Suppressor macrophage (primary cell): ENCODE results near the gene SNTA1.
"Not testable (repeated sequence)": the region's sequence is repeated elsewhere in the genome, so short reads cannot be mapped to it uniquely, and the experiment has no call there.

Experiments used
- DNase-seq, 4 experiments: peaks; one replicate each; pipeline ENCODE4 v3.0.0-alpha.2; 2020 to 2022

Gene SNTA1

DNA sequence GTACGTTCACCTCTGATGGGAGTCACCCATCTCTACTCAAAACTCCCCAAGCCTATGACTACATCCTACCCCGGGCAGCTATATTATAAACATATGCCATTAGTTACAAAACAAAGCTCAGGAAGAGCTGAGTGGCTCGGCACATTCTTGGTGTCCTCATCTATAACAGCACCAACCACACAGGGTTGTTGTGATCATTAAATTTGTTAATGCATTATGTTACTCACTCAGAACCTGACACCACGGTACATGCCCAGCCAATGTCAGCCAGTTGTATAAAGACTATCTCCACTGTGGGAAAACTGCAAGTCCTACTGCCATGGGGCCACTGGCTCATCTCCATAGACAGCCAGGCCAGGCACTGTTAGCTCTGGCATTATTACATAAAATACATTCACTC is 50.0 kb downstream of the SNTA1 start:
- DNase-seq = no peak

DNA sequence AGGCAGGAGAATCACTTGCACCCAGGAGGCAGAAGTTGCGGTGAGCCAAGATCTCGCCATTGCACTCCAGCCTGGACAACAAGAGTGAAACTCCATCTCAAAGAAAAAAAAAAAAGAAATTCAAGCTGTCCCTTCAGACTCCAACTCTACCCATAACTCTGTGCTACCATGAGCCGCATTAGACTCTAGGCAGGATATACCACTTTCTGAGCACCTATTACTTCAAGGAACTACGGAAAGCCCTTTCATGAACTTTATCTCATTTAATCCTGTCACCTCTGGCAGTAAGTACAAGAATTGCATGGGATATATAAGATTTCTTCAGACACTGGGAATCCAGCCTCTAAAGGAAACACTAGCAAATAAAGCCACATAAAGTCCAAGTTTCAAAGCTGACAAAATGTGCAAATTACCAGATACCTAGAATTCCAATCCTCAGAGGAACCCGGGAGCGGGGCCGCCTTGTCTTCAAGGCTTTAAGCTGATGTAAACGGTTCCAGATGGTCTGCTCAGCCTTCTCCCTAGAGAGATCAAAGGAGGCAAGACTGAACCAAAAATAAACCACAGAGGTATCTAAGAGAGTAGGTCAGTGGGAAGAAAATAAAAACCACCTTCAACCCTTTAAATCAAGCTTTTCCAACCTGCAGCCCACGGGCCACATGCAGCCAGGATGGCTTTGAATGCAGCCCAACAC is 51.7 kb downstream of the SNTA1 start:
- DNase-seq = no peak

DNA sequence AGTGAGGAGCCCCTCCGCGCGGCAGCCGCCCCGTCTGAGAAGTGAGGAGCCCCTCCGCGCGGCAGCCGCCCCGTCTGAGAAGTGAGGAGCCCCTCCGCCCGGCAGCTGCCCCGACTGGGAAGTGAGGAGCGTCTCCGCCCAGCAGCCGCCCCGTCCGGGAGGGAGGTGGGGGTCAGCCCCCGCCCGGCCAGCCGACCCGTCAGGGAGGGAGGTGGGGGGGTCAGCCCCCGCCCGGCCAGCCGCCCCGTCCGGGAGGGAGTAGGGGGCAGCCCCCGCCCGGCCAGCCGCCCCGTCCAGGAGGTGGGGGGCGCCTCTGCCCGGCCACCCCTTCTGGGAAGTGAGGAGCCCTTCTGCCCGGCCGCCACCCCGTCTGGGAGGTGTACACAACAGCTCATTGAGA is 54.2 kb downstream of the SNTA1 start:
- DNase-seq = not testable (repeated sequence)

DNA sequence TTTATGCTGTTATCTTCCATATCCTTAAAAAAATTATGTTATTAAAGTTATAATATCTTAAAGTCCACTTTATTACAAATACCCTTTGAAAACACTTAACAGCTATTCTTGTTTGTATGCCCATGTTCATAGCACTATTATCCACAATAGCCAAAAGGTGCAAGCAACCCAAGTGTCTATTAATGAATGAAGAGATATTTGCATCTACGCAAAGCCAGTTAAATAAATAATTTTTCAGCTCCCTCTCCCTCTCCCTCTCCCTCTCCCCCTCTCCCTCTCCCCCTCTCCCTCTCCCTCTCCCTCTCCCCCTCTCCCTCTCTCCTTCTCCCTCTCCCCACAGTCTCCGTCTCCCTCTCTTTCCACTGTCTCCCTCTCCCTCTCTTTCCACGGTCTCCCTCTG is 55.3 kb downstream of the SNTA1 start:
- DNase-seq = no peak

DNA sequence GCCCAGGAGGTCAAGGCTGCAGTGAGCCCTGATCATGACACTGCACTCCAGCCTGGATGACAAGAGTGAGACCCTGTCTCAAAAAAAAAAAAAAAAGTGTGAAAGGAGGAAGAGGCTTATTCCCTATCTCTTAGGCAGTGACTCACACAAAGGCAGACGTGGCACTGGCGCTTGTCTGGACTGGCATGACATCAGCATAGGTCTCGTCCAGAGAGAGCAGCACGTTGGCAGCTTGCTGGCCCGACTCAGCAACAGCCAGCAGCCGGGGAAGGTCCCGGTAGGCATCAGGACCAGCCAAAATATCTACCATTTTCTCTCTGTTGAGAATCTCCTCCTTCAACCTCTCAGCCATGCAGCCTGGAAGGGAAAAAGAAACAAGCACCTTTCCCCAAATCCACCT is 56.4 kb downstream of the SNTA1 start:
- peak; percentile 42 to 76 (median 64) for DNase-seq

DNA sequence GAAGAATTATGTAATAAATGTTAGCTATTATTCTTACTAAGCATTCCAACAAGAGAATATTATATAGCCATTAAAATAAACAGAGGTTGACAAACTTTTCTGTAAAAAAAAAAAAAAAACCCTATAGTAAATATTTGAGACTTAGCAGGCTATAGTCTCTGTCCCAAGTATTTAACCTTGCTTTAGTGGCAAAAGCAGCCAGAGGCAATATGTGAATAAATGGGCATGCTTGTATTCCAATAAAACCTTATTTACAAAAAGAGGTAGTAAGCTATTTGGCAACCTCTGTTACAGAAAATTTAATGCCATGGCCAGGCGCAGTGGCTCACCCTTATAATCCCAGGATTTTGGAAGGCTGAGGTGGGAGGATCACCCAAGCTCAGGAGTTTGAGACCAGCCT is 56.9 kb downstream of the SNTA1 start:
- DNase-seq = peak in 1 of 4 experiments; percentile 11

DNA sequence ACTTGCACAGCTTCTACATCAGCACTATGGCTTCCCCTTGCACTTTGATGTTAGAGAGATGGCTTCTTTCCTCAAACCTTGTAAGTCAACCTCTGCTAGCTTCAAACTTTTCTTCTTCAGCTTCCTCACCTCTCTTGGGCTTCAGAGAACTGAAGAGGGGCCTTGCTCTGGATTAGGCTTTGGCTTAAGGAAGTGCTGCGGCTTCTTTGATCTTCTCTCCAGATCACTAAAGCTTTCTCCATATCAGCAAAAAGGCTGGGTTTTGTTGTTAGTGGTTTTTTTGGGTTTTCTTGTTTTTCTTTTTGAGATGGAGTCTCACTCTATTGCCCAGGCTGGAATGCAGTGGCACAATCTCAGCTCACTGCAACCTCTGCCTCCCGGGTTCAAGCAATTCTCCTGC is 66.2 kb downstream of the SNTA1 start:
- no peak for DNase-seq

DNA sequence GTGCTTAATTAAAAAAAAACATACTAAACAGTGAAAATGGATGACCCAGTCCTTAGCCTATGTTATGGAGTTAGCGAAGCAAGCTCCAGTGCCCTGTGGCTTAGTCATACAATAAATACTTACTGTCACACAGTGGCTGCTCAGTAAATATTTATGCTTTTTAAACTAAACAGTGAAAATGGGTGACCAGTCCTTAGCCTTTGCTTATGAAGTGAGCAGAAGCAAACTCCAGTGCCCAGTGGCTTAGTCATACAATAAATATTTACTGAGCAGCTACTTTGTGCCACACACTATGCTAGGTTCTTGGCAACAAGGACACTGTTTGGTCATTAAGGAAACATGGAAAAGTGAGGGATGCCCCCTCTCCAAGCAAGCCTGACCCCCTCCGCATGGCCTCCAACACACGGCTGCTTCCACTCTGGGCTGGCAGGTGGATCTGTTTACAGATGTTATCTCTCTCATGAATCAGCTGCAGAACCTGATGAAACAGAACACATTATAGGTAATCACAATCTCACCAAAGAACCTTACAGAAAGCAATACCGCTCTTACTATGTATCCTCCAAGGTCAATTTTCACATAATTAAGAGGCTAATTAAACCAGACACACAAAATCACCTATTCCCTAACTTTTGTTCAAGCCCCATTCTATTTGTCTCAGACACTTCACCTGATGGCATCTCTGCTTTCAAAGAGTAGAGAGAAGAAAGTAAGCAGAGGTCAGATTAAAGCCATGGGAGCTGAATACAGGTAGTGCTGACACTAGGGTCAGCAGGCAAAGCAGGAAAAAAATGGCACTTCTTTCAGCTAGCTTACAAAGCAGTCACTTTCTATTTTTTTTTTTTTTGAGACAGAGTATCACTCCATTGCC is 69.6 kb downstream of the SNTA1 start:
- no peak for DNase-seq

DNA sequence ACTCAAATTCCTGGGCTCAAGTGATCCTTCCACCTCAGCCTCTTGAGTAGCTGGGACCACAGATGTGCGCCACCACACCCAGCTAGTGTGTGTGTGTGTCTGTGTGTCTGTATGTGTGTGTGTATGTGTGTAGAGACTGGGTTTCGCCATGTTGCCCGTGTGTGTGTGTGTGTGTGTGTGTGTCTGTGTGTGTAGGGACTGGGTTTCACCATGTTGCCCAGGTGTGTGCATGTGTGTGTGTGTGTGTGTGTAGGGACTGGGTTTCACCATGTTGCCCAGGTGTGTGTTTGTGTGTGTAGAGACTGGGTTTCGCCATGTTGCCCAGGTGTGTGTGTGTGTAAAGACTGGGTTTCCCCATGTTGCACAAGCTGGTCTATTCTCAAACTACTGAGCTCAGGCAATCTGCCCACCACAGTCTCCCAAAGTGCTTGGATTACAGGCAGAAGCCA is 70.5 kb downstream of the SNTA1 start:
- no peak for DNase-seq

DNA sequence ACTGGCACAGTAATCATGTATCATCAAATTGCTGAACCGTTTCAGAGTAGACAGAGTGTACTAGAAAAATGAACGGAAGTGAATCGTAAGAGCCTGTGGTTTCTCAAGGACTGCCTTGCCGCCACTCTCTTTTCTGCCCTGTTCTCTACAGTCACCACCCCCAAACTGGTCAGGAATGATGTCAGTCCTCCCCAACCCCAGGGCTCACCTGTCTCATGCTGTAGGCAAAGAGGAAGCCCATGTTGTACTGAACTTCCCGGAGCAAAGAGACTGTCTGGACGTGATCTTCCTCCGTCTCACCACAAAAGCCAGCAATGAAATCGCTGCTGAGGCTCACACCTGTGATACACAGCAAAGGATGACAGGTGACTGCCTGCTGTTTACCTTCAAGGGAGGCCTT is 73.3 kb downstream of the SNTA1 start:
- no peak for DNase-seq

DNA sequence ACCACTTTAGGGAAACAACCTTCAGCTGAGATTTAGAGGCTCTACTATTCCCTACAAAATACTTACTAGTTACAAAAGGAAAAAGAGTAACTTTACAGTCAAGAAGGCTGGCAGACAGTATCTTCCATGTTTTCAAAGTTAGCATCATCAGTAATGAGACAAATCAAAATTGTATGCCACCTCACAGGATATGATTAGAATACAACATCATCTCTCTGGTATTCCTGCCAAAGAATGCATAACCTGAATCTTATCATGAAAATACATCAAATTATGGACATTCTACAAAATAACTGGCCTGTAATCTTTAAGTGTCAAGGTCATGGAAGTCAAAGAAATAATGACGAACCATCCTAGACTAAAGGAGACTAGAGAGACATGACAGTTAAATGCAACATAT is 80.7 kb downstream of the SNTA1 start:
- no peak for DNase-seq

DNA sequence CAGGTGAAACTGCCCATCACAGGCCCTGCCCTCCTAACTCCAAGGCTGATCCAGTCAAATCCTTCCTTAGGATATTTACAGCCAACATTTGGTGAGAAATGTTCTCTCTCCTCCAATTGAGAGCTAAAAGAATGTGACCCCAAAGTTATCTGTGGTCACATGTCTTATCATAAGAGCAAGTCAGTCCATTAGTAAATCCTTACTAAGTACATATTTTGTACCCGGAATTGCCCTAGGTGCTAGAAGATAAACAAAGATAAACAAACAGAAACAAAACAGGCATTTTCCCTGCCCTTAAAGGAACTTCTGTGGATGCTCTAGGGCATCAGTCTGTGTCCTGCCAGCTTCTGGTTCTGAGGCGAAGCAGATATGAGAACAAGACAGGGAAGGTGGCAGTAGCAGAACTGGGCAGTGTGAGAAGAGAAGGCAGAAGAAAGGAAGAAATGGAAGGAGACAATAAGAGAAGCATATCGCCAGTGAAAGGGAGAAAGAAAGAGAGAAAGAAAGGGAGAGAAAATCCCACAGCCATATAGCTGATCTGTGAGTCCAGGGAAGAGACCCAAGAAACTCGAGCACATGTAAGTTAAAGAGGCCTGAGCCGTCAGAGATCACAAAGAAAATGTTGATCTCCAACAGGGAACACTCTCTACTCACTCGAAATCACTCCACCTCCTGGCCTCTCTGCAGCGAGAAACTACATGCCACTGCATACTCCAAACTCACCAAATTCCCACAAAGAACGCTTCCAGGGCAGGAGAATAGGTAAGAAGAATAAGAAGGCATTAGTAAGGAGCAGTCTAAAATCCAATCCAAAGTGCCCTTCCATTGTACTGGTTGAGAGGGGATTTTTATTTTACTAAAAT is 83.9 kb downstream of the SNTA1 start:
- DNase-seq = no peak
